Bronchial epithelial cell (primary cell): ENCODE measurements around the gene MYO10. TPM values are rescaled to one million over a fixed set of nuclear protein-coding genes. Genes with fewer than 3 reads are reported as not detected.

Experiments
- DNase-seq: peaks from one replicate; pipeline ENCODE4 v3.0.0-alpha.2; 2010; ENCODE audit warnings: low read depth
- FAIRE-seq: peaks from 2 replicates; lab custom pipeline; 2011; peaks lifted over from hg19 to GRCh38; lab: Jason Lieb, UNC
- H3K27me3 ChIP-seq: 2 replicates; pipeline ENCODE4 v1.5.1; 2011; ENCODE audit warnings: low read length; ENCODE audit not compliant: control insufficient read depth, insufficient read depth
- H3K36me3 ChIP-seq: 2 replicates; pipeline ENCODE4 v1.5.1; 2011; ENCODE audit warnings: low read length; ENCODE audit not compliant: control insufficient read depth, insufficient read depth
- H3K4me3 ChIP-seq: 2 replicates; pipeline ENCODE4 v1.5.1; 2011; ENCODE audit warnings: mild to moderate bottlenecking, low read depth, low read length, control low read depth
- total RNA-seq: library from RNA; depleted of rRNA; stranded (reverse); fragments of >200 nt; gene quantifications from 2 replicates; pipeline ENCODE4 v1.2.1, GENCODE V29; 2014
- TF ChIP-seq, protein P1 (sequence below): IDR thresholded peaks from 2 replicates; pipeline ENCODE4 v1.5.1; 2011; ENCODE audit warnings: mild to moderate bottlenecking, moderate library complexity, low read length, control low read depth, inconsistent platforms; ENCODE audit not compliant: insufficient read depth, severe bottlenecking

Gene MYO10
- total RNA-seq, 1 donor from 2014 or later, result 39.5 TPM

- Histone ChIP-seq H3K36me3 (no peaks in the 10 kb centered on the region), H3K27me3 (no peaks in the 10 kb centered on the region), H3K4me3 (no peak overlapping the region)
- FAIRE-seq (no peak), DNase-seq (no peak)
- TF ChIP-seq, protein P1, sequence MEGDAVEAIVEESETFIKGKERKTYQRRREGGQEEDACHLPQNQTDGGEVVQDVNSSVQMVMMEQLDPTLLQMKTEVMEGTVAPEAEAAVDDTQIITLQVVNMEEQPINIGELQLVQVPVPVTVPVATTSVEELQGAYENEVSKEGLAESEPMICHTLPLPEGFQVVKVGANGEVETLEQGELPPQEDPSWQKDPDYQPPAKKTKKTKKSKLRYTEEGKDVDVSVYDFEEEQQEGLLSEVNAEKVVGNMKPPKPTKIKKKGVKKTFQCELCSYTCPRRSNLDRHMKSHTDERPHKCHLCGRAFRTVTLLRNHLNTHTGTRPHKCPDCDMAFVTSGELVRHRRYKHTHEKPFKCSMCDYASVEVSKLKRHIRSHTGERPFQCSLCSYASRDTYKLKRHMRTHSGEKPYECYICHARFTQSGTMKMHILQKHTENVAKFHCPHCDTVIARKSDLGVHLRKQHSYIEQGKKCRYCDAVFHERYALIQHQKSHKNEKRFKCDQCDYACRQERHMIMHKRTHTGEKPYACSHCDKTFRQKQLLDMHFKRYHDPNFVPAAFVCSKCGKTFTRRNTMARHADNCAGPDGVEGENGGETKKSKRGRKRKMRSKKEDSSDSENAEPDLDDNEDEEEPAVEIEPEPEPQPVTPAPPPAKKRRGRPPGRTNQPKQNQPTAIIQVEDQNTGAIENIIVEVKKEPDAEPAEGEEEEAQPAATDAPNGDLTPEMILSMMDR, result no peak
Measured at GRCh38 chr5:16883806-16884205, 52.3 kb downstream of the MYO10 start.

- Histone ChIP-seq H3K36me3 (no peaks in the 10 kb centered on the region), H3K27me3 (no peaks in the 10 kb centered on the region), H3K4me3 (no peak overlapping the region)
- DNase-seq (no peak), FAIRE-seq (no peak)
- TF ChIP-seq, protein P1, result no peak
Measured at GRCh38 chr5:16883176-16883575, 52.9 kb downstream of the MYO10 start.

GRCh38 chr5:16881251-16881650 lies 54.8 kb downstream of the MYO10 start:
- TF ChIP-seq, protein P1, result no peak
- no peaks in the 10 kb centered on the region for H3K27me3 ChIP-seq
- no peak overlapping the region for H3K4me3 ChIP-seq
- FAIRE-seq, result no peak
- H3K36me3 ChIP-seq, result peaks cover 3% of the 10 kb centered on the region
- no peak for DNase-seq

DNA sequence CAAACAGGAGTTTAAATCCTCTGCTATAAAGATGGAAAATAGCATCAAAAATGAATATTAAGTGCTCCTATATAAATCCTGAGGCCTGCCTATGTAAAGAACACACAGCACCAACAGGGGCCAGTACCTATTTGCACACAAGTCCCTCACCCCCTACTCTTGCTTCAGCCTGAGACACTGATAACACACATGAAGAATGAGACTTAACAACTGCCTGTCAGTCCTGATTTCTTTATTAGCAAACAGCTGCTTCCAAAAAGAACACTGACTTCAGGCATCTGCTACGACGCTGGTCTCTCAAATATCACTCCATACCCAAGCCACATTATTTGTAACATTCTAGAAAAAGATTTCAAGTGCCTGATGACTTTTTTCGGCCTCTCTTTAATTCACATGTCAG lies 55.5 kb downstream of the MYO10 start:
- no peaks in the 10 kb centered on the region for H3K27me3 ChIP-seq
- peaks cover 3% of the 10 kb centered on the region for H3K36me3 ChIP-seq
- H3K4me3 ChIP-seq, result no peak overlapping the region
- TF ChIP-seq, protein P1, result no peak
- DNase-seq (no peak), FAIRE-seq (no peak)

- Histone ChIP-seq H3K36me3 (peaks cover 4% of the 10 kb centered on the region), H3K27me3 (no peaks in the 10 kb centered on the region), H3K4me3 (no peak overlapping the region)
- no peak for FAIRE-seq
- TF ChIP-seq, protein P1, result no peak
- DNase-seq, result no peak
Measured at GRCh38 chr5:16879650-16880049, 56.4 kb downstream of the MYO10 start.

DNA sequence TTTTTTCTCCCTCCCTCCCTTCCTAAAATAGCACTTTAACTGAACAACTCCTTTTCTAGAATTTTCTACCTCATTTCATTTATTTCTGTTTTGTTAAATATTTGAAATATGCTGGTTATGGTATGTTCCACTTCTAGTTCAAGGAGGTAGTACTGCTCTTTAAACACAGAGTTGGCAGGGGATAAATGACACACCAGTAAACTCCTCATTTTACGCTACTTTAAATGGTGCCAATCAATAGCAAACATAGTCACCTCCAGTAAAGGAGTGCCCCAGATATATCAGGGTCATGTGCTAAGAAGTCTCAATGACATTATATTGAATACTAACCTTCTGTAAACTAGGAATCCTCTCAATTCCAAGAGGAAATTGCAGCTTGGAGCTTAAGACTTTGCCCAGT lies 56.9 kb downstream of the MYO10 start:
- FAIRE-seq (no peak), DNase-seq (no peak)
- H3K36me3 ChIP-seq, result peaks cover 4% of the 10 kb centered on the region
- no peaks in the 10 kb centered on the region for H3K27me3 ChIP-seq
- TF ChIP-seq, protein P1, result no peak
- no peak overlapping the region for H3K4me3 ChIP-seq
